ENCODE results near the gene NUP214.

- TF ChIP-seq NFRKB (IDR thresholded peaks at IDR 0.05): no peak
- TF ChIP-seq BHLHE40 (IDR thresholded peaks at IDR 0.05; ENCODE audit: borderline replicate concordance): no peak
- TF ChIP-seq SUZ12 (IDR thresholded peaks at IDR 0.05): no peak
- TF ChIP-seq FOXM1 (IDR thresholded peaks at IDR 0.05; ENCODE audit: borderline replicate concordance): no peak
- TF ChIP-seq ELF4 (IDR thresholded peaks at IDR 0.05): no peak
- no peak for TF ChIP-seq HDGF (IDR thresholded peaks at IDR 0.05; ENCODE audit: borderline replicate concordance)
- TF ChIP-seq ZNF384 (IDR thresholded peaks at IDR 0.05): no peak
- TF ChIP-seq SP1 (IDR thresholded peaks at IDR 0.05): no peak
Measured at GRCh38 chr9:131140112-131140511, 14.7 kb downstream of the NUP214 start.
